ENCODE results near the gene CYTH2.

- no peak for TF ChIP-seq CTCF (IDR thresholded peaks at IDR 0.05)
- no peak for TF ChIP-seq POLR2A (IDR thresholded peaks at IDR 0.05; ENCODE audit: low read depth)
- no peak for TF ChIP-seq EP300 (IDR thresholded peaks at IDR 0.05)
Measured at GRCh38 chr19:48501494-48502349, 32.6 kb downstream of the CYTH2 start.
